Superior temporal gyrus (tissue), 1 donor: ENCODE data around the gene UBAP2L.
"Not testable (repeated sequence)": the region's sequence is repeated elsewhere in the genome, so short reads cannot be mapped to it uniquely, and the experiment has no call there.

ENCODE experiments used
- DNase-seq: peaks from one replicate; pipeline ENCODE4 v3.0.0-alpha.2; 2016; ENCODE audit errors: extremely low spot score

Gene UBAP2L

DNA sequence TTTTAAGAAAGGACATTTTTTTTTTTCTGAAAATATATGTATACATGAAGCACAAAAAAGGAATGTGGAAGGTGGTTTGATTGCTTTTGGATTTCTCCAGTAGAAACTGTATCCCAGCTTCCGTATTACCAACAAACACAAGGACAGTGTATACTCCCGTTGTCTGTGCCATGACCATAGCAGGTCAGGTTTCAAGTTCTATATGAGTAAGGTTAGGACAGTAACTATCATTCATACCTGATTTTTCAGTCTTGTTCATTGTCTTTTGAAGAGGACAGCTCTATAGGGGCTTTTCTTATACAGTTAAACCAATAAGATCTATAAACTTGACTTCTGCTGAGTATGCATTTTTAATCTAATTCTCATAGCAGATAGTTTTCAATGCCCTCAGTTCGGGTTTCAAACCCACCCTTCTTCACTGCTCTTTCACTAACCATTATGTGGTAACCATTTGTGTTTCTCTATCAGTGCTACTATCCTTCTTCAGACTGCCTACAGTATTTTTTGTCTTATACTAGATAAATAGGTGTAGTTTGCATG is 19.6 kb downstream of the UBAP2L start:
- no peak for DNase-seq

DNA sequence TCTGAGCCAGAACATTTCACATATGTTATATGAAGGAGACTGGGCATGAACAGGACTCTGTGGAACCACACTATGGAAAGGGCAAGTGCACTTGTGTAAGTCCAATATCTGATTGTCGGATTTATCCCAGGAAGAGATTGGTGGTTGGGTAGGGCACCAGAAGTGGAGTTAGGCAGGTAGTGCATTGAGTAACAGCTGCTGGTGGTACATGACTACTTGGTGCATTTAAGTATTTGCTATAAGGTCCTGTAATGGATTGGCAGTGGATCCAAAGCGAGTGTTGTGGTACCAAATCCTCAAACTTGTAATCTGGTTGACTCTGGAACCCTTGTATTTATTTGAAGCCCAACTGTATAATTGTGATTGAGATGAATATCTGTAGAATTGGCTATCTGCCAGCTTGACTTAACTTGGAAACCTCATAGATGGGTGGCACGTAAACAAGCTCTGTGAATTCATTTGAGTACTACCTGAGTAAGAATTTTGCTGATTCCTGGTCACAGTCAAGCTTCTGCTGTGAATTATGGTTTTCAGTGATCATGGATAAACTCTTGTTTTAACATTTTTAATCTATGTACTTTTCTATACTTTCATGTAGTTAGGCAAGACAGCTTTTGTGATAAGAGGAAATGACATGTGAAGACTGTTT is 21.1 kb downstream of the UBAP2L start:
- no peak for DNase-seq

DNA sequence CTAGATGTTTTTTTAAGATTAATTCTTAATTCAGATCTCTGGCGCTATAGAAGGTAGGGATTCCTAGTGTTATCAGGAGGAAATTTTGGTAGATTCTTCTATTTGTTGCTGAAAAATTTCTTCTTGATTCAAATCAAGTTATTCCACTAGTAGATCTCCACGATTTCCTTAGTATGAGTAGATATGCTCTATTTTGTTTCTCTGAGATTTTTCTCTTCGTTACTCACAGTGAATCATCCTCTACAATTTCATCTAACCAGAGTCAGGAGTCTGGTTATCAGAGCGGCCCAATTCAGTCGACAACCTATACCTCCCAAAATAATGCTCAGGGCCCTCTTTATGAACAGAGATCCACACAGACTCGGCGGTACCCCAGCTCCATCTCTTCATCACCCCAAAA is 32.9 kb downstream of the UBAP2L start:
- DNase-seq, result no peak

DNA sequence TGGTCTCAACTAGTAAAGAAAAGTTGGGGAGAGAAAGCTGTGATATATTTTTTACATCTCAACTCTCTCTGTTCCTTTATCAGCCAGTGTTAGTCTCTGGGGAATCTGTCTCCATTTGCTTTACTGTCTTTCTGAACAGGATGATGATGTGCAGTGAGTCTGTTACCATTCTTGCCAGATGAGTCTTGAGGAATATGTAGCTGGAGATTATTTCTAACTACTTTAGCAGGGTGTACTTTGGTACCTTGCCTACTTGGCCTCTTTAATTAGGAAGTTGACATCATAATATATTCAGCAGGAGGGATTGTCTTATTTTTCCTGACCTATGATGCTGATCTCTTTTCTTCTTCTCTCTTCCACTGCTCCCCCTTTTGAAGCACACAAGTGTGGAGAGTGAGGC is 35.9 kb downstream of the UBAP2L start:
- no peak for DNase-seq

DNA sequence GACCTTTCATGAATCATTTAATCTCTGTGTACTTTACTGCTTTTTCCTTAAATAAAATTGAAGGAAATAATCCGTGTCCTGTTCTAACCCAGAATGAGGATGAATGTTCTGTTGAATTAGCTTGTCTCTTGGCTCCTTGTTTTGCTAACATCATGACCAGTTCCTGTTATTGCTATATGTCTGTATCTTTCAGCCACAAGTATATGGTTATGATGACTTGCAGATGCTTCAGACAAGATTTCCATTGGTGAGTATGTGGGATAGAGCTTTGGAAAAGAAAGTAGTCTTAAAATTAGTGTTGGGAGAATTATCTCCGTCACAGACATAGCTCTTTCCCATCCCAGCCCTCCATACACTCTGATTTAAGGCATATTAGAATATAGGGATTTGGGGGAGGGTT is 38.0 kb downstream of the UBAP2L start:
- DNase-seq, result no peak

DNA sequence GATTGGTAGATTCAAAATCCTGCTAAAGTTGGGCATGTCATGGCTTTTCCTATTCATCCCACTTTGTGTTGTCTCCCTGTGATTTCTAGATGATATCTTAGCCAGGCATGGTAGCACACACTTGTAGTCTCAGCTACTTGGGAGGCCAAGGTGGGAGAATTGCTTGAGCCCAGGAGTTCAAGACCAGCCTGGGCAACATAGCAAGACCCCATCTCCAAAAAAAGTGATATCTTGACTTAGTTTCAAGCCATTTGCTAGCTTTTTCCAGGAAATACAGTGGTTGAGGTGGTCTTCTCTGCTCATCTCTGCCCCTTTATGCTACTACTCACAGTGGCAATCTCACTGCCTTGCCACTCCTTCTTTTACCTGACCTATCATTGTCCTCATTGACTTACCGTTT is 39.4 kb downstream of the UBAP2L start:
- DNase-seq, result no peak

DNA sequence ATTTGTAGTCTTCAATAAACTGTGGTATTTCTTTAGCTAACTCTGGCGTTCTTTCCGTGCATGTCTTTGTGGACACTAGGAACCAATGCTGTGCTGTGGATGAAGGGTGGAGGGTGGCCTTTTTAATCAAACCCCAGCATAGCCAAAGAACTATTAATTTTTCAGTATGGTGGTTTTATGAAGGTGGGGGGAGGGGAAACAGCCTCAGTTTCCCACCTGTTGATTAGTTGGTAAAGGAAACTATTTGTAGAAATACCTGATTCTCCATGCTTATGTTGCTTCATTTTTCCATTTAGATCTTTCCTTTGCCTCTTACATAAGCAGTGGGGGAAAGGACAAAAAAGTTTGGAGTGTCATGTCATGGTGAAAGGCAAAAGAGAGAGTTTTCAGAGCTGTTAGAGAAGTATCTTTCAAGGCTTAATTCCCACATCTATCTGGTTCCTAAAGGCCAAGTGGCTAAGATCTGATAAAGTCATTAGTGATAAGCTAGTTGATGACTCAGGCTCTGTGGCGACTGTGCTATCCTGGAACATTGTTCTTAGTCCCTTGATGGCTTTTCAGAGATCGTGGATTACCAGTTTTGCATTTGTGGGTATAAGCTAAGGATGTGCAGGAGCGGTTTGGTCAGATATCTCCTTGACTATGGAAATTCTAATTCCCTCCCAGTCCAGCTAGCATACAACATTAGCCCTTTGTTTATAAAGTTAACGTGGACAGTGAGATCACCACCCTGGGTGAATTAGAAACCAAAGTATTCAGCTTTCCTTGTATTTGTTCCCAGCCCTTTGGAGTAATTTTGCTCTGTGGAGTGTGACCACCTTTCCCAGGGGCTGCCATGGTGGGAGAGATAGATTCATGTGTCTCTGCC is 42.9 kb downstream of the UBAP2L start:
- no peak for DNase-seq

DNA sequence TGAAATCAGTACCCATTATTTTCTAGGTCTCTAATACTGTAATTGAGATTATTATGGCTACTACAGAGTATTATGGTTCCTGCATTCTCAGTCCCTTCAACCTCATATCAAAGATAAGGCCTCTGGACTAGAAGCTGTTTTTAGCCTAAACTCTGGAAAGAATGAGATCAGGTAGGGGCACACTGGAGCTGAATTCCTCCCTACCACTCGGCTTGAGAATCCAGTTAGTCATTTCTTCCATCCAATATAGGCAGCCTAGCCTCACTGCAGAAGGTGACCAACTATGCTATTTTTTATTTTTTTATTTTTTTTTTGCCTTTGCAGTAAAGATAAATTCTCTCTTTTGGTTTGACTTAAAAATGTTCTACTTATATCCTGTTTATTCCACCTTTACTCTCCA is 43.7 kb downstream of the UBAP2L start:
- no peak for DNase-seq

DNA sequence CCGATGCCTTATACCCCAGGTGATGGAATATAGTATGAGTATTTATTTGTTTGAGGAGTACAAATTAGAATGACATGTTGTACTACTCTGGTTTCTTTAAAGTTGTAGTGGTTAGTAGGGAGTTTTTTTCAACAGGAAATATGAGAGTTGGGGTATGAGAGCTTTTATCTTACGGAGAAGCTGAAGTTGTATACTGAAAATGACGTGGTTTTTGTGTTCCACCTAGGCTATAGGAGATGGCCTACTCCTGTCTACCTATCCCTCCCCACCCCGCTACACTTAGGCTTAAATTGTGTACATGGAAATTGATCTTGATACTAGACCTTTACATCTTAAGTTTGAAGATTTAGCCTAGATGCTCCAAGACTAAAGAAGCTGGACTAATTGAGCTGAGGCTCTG is 44.8 kb downstream of the UBAP2L start:
- DNase-seq, result no peak

DNA sequence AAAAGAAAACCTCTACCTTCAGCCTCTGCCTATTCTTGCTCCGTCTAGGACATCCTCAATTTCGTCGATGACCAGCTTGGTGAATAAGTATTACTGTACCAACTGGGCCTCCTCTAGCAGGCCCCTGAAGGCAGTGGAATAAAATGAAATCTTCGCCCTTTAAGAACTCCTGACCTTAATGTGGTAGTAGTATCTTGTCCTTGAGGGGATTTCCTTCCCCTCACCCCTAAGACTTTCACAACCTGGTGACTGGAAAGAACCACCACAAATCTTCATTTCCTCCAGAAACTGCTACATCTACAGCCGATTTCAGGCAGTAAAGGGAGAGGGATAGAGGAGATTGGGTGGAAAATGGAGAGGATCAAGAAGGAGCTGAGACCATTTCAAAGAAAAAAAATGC is 50.1 kb downstream of the UBAP2L start:
- no peak for DNase-seq

DNA sequence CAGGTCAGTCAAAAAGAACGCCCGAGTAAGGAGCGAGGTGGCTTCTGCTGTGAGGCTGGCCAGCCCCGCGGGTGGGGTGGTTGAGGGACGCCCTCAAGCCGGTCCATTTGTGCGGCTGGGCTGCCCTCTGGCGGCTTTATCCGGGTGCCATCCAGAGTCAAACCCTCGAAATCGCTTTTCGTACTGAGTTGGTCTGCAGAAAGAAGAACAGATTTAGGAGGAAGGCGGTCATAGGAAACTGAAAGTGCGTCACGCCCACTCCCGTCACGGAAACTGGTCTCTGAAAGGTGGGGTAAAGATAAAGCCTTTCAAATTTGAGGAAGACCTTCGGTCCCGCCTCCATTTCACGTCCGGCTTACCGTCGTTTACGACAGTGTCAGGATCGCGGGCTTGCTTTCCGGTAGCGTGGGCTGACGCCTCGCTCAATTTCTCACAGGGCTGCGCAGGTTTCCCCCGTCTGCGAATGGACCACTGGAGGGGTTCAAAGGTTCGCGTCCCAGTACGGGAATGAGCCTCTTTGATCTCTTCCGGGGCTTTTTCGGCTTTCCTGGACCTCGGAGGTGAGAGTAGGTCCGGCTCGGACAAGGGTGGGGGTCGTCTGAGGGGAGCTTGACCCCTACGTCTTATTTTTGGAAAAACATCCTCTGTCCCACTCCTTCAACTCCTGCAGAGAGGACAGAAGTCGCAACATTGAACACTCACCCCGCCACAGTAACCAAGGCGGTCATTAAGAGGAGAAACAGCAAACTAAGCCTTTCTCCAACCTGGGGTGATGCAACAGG is 51.7 kb downstream of the UBAP2L start, which contains the start of gene HAX1:
HAX1 (plus strand) TSS at position 413 of the 782 bp plus-strand sequence; CDS start at position 508, 95 bp downstream.
- peak; percentile 96 for DNase-seq

DNA sequence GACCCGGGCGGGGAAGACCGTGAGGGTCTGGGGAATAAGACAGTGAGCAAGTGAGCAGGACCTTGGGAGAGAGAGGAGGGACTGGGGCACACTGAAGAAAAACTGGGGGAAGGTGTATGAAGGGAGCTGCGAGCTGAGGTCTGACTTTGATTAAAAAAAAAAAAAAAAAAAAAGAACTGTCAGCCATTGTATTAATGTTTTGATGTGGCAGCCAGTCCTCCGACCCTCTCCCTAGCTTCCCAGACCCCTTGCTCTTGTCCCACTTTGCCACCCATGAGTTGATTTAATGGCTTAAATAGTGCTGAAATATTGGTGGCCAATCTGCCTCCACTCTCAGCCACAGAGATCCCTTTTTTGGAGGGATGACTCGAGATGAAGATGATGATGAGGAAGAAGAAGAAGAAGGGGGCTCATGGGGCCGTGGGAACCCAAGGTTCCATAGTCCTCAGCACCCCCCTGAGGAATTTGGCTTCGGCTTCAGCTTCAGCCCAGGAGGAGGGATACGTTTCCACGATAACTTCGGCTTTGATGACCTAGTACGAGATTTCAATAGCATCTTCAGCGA is 52.3 kb downstream of the UBAP2L start:
- no peak for DNase-seq

DNA sequence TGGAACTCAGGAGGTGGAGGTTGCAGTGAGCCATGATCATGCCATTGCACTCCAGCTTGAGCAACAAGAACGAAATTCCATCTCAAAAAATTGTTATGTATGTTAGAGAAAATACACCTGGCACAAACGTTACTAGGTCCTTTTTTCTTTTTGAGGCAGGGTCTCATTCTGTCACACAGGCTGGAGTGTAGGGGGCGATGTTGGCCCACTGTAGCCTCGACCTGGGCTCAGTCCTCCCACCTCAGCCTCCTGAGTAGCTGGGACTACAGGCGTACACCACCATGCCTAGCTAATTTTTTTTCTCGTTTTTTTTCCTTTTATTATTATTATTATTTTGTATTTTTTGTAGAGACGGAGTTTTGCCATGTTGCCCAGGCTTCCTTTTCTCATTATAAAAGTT is 56.0 kb downstream of the UBAP2L start:
- no peak for DNase-seq

DNA sequence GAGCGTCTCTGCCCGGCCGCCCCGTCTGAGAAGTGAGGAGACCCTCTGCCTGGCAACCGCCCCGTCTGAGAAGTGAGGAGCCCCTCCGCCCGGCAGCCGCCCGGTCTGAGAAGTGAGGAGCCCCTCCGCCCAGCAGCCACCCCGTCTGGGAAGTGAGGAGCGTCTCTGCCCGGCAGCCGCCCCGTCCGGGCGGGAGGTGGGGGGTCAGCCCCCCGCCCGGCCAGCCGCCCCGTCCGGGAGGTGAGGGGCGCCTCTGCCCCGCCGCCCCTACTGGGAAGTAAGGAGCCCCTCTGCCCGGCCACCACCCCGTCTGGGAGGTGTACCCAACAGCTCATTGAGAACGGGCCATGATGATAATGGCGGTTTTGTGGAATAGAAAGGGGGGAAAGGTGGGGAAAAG is 66.8 kb downstream of the UBAP2L start:
- not testable (repeated sequence) for DNase-seq

DNA sequence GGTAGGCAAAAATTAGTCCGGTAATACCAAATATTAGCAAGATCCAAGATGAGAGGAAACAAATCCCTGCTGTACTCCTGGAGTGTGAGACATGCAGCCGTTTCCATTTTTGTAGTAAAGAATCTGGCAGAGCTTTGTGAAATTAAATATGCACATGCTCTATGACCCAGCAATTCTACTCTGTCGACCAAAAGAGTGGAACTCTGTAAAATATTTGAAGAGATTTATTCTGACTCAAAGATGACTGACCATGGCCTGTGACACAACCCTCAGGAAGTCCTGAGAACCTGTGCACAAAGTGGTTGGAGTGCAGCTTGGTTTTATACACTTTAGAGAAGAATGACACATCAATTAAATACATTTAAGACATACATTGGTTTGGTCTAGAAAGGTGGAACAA is 67.9 kb downstream of the UBAP2L start:
- DNase-seq, result no peak

DNA sequence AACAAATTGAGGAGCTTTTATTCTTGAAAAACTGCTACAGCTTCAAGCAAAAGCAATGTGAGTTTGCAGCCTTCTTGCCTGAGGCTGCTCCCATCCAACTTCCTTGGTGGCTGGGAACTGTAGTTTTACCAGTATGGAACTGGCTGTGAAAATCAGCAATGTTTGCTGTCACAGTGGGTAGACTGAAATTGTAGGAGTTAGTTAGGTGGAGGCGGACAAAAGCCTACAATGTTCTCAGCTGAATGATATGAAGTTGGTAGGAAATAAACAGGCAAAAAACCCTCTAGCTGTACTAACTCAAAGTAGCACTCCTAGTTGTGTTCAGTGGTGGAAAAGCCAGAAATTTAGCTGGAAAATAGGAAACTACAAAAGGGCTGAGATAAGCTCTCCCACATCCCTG is 70.2 kb downstream of the UBAP2L start:
- peak; percentile 12 for DNase-seq

DNA sequence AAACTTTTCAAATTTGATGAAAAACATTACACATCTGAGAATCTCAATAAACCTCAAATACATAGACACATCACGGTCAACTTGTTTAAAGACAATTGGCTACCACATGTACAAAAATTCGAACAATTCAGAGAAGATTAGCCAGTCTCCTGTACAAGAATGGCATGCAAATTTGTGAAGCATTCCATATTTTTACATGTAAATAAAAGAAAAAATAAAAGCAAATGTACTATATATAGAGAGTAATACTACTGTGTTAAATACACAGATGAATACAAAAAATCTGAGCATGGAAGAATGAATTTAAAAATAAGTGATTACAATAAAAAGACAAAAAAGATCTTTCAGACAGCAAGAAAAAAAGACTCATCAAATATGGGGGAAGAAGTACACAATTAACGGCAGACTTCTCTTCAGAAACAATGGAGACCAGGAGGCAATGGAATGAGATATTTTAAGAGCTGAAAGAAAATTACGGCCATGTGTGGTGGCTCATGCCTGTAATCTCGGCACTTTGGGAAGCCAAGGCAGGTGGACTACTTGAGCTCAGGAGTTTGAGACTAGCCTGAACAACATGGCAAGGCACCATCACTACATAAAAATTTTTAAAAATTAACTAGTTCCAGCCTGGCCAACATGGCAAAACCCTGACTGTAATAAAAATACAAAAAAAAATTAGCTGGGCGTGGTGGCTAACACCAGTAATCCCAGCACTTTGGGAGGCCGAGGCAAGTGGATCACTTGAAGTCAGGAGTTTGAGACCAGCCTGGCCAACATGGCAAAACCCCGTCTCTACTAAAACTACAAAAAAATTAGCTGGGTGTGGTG is 74.9 kb downstream of the UBAP2L start:
- no peak for DNase-seq

DNA sequence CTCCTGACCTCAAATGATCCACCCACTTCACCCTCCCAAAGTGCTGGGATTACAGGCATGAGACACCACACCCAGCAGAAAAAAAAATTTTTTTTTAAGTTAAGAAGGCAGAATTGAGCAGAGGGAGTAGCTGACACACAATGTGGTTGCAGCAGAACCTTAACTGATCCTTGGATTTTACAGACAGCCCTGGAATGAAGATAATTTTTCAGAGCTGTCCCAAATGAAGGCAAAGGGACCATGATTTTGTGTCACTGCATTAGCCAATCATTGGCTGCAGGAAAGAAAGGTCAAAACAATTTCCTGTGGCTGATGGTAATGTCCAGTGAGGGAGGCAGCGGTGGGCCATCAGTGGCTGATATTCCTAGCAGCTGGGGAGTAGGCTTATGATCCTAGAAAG is 80.8 kb downstream of the UBAP2L start:
- no peak for DNase-seq

DNA sequence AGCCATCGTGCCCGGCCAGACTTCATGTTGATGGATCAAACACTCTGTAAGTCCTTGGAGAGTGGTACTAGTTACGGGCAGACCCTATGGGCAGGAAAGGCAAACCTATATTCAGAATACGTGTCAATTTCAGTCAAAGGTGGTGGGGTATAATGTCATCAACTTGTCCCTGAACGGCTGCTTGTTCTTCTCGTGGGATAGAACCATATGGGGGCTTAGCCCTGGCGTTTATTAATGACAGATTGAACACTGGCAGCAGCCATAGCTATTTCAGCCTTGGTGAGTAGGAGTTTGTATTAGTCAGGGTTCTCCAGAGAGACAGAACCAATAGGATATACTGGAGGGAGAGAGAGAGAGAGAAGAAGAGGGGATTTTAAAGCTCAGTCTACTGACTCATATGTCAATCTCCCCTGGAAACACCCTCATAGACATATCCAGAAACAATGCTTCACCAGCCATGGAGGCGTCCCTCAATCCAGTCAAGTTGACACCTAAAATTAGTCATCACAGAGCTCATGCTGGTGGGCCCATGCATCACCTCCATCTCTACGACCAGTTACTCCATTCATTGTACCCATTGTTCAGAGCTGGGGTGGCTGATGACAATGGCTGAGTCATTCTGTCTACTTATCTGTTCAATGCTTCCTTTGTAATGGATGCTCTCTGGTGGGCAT is 84.0 kb downstream of the UBAP2L start:
- DNase-seq, result no peak

DNA sequence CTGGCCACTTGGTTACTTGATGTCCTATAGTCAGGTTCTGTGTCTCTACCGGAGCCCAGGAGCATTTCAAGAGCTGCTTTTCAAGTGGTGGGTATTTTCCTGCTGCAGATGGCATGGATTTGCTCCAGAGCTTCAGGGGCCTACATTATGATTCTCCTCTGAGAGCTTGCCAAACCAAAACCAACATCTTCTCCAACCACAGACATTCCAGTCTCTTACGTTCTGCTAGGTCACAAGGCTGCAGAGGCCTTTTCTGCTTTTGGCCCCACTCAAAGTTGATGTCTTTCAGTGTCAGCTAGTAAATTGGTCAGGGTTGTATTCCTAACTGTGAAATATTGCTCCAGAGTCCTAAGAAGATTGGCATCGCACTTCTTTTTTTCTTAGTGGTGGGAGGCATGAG is 85.4 kb downstream of the UBAP2L start:
- no peak for DNase-seq
